ENCODE measurements around the gene EML4.
A peak's percentile ranks its signal among the peaks of the same experiment; 100 is the strongest.
"Not testable (repeated sequence)": the region's sequence is repeated elsewhere in the genome, so short reads cannot be mapped to it uniquely, and the experiment has no call there.

Gene EML4

DNA sequence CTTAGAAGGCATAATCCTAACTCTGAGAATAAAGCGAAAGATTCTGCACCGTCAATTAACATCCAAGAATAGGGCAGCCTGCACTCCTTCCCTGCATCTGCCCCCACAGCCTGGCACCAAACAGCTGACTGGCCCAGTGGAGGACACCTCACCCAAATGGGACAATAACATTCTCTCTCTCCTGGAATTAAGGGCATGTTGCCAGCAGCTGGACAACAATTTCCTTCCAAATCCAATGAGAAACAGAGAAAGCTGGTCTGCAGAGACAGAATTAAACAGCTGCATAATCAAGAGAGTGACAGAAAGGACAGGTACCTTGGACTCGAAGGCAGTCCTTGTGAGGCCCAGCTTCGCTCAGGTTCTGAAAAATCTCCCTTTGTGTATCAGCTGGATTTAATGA lies 176.8 kb downstream of the EML4 start:
- DNase-seq (ENCODE audit: low read depth in 2 of 3, low spot score in 1 of 3), result no peak

DNA sequence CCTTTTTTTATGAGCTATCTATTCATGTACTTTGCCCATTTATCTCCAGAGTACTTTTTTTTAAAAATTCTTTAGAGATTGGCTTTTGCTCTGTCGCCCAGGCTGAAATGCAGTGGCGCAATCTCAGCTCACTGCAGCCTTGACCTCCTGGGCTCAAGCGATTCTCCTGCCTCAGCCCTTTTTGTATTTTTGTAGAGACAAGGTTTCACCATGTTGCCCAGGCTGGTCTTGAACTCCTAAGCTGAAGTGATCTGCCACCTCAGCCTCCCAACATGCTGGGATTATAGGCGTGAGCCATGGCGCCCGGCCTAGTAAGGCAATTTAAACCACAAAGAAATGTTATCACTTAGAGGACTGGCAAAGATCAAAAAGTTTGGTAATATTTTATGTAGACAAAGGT lies 177.7 kb downstream of the EML4 start:
- DNase-seq (ENCODE audit: low read depth in 2 of 3, low spot score in 1 of 3), result not testable (repeated sequence)

DNA sequence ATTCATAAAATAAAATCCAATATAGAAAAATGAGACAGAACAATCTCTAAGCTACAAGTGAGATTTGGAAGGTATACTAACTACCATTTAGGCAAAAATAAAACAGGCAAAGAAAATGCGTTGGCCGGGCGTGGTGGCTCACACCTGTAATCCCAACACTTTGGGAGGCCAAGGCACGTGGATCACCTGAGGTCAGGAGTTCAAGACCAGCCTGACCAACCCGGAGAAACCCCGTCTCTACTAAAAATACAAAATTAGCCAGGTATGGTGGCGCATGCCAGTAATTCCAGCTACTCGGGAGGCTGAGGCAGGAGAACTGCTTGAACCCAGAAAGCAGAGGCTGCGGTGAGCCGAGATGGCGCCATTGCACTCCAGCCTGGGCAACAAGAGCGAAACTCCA lies 178.4 kb downstream of the EML4 start:
- not testable (repeated sequence) for DNase-seq (ENCODE audit: low read depth in 2 of 3, low spot score in 1 of 3)

DNA sequence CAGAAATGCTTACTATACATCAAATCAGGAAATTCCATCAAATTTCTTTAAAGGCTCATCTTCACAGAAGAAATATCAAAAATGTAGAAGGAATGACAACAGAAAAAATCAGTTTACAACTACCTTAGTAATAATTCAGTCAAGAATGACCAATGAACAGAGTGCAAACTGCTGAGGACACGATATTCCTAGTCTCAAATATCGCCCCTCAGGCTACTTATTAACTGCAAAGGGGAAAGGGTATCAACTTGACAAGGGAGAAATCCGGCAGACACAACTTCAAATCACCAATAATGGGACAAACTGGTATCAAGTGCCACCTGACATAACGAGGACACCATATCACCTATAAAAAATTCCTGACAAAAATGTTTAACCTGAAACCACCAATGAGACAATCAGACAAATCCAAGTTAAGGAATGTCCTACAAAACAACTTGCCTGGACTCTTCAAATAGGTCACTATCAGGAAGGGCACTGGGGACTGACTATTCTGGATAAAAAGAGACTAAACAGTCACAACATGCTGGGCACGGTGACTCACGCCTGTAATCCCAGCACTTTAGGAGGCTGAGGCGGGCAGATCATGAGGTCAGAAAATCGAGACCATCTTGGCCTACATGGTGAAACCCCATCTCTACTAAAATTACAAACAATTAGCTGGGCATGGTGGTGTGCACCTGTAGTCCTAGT lies 179.1 kb downstream of the EML4 start:
- DNase-seq (ENCODE audit: low read depth in 2 of 3, low spot score in 1 of 3), result no peak

DNA sequence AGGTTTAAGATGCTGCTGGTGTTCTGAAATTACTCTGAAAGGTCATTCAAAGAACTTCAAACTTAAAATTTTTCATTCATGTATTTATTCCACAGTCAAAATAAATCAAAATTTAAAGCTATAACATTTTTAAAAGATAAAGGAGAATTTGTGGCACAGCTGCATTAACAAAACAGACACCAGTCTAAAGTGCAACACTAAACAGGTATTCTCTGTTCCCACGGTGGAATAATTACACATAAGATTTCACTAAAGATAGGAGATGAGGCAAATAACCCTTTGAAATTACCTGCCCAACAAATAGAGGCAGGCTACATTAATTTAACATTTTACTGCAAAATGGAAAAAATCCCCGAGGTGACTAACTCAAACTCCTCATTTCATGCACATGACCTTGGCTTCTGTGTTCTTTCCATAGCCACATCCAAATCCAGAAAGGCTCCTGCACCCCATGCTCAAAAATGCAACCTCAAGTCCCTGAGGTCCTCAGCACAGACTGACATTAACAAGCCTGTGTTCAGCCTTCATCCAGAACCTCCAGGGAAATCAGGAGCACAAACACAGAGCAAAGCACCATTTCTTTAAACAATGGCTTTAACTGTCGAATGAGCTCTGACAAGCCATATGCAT lies 181.4 kb downstream of the EML4 start:
- DNase-seq (ENCODE audit: low read depth in 2 of 3, low spot score in 1 of 3), result no peak

DNA sequence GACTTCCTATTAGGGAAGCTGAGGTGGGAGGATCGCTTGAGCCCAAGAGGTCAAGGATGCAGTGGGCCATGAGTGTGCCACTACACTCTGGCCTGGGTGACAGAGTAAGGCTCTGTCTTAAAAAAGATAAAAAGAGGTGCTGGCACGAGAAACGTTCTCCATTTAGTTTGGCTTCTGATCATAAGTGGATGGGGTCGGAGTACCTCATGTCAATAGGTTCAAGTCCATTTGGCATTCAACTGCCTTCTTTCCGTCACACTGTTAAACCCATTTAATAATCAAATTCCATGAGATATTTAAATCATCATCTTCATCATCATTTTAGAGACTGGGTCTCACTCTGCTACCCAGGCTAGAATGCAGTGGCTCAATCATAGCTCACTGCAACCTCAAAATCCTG lies 182.7 kb downstream of the EML4 start:
- DNase-seq (ENCODE audit: low read depth in 2 of 3, low spot score in 1 of 3), result no peak

DNA sequence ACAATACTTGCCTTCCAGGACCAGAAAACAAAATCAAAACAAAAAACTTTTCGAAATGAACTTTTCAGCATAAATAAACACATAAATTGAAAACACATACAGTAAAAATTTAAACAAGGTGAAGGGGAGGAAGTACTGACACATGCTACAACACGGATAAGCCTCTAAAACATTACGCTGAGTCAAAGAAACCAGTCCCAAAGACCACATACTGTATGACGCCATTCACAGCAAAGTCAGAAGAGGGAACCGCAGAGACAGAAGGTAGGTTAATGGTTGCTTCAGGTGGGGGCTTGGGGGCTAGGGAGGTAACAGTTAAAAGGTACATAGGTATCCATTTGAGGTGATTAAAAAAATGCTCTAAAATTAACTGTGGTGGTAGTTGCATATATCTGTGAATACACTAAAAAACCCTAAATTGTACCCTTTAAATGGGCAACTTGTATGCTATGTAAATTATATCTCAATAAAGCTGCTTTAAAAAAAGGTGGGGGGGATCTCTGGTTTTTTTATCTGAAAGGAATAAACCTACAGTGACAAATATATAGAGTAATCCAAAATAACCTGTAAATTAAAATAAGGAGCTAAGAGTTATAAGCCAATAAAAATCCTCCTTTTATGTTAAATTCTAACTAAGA lies 184.8 kb downstream of the EML4 start:
- no peak for DNase-seq (ENCODE audit: low read depth in 2 of 3, low spot score in 1 of 3)

DNA sequence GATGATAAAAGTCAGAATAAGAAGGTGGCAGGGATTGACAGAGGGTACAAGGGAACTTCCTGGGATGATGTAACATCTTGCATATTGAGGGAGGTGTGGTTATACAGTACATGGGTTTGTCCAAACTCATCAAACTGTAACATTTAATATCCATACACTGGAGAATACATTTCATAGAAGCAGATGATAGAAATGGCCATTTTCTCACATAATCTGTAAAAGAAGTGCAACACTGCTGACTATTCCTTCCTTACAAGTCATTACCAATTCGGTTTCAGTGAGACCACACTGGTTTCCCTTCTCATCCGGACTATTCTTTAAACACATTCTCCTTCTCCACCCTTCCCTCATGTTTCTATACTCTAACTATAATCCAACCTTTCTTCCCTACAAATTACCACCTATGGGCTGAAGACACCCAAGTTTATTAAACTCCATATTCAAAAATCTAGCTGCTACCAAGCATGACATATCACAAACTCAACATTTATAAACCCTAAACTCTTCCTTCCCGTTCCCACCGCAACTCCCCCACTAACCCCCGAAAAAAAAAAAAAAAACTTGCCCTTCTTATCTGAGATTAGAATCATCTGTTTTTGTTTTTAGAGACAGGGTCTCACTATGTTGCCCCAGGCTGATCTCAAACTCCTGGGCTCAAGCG lies 190.3 kb downstream of the EML4 start:
- no peak for DNase-seq (ENCODE audit: low read depth in 2 of 3, low spot score in 1 of 3)

DNA sequence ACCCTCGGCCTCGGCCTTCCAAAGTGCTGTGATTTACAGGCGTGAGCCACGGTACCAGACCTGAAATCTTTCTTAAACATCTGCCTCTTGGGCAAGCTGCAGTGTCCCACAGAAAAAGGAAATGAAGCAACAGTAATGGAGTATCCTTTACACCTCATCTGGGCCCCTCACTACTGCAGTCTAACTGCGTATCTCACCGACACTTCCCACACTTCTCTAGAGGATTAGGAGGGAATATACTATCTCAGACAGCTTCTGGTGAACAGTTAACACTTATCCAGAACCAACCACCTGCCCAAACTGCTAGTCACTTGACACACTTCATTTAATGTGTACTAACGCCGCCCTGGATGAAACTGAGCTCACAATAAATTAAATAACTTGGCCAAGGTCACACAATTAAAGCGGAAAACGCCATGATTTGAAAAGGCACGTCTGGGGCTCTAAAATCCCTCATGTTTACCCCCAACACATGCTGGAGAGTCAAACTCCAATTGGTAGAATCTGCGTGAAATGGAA lies 190.9 kb downstream of the EML4 start:
- DNase-seq (ENCODE audit: low read depth in 2 of 3, low spot score in 1 of 3), result no peak

DNA sequence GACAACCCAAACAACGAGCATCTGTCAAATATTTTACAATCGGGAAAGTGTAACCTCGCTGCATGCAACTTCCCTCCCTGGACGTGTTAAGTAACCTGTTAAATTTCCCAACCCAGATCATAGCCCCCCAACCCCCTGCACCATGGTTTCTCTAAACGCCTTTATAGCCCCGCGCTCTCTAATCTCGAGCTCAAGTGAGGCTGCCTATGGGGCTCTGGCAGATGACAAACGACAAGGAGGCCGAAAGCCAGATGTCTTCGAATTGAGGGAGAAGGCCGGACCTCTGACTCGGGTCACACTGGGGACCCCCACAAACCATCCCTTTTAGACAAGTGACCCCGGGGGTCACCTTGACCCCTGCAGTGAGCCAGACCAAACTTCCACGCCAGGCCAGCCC lies 191.3 kb downstream of the EML4 start:
- DNase-seq (ENCODE audit: low read depth in 2 of 3, low spot score in 1 of 3), result no peak

DNA sequence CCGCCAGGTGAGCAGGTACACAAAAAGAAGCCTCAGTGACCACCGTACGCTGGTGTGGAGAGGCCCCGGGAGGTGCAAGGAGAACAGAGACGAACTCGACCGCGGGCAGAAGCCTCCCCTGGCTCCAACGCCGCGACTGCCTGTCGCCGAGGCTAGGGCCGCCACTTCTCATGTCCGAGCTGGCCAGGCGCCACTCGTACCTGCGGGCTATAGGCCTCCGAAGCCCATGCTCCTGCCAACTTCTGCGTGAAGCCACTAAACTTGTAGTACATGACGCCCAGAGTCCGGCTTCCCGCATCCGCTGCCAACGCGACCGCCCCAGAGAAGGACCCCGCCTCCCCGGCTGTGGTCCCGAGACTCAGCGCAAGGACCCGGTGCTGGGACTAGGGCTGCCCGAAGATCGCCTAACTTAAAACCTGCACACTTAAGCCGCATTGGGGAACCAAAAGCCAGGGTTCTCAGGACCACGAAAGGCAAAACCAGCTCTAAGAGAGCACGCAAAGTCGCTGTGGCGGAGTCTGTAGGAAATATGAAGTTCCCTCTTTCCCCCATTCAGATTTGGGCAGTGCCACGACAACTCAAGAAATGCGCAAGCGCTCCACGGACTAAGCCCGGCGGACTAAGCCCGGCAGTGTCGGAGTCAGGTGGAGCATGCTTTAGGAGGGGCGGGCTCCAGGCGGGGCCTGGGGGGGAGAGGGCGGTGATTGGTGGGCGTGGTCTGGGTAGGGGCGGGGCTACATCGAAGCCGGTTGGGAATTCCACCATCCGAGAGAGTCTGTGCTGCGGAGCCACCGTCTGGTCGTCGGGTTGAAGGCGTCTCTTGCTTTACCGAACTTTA lies 192.0 kb downstream of the EML4 start, which contains the start of gene COX7A2L:
Gene COX7A2L (minus strand): TSS at position 328 of the 838 bp plus-strand sequence. CDS start 56 bp downstream, at position 272.
- DNase-seq (ENCODE audit: low read depth in 2 of 3, low spot score in 1 of 3), result peak; percentile 94 to 97 (median 96)

DNA sequence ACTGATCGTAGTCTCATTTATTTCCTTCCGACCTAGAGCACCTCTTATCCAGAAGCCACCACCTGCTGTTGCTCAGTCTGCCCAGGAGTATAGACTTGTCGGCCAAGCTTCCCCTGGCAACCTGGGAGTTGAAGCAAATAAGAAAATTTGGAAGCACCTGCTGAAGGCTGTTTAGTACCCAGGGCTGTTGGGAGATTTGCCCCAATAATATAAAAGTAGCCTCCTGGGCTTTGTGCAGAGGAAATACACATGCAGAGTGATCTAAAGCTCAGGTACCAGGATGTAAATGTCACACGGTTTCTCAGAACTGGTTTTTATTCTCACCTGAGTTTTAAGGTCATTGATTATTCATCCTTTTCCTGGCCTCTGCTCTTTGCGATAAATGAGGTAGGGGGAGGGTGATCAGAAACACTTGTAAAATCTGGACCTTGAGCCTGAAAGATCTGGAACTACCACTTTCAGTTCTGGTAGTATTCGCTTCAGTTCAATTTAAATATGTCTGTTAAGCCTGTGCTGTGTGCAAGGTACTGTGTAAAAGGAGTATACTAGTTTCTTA lies 192.7 kb downstream of the EML4 start:
- DNase-seq (ENCODE audit: low read depth in 2 of 3, low spot score in 1 of 3), result no peak

DNA sequence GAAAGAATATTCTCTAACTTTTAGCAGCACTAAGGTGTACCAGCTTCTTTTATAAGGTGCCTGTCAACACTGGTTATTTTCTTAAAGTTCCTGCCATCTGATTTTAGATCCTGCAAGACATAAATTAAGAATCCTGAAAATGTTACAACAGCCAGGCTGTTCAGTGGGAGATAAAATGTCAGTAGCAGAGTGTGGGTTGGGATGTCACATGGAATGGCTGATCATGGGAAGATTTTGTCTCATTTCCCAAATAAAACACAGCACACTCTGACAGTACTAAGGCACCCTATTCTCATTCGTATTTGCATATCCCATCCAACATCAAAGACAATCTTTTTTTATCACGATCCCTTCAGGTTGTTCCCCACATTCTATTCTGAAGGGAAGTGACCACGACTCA lies 194.3 kb downstream of the EML4 start:
- DNase-seq (ENCODE audit: low read depth in 2 of 3, low spot score in 1 of 3), result no peak

DNA sequence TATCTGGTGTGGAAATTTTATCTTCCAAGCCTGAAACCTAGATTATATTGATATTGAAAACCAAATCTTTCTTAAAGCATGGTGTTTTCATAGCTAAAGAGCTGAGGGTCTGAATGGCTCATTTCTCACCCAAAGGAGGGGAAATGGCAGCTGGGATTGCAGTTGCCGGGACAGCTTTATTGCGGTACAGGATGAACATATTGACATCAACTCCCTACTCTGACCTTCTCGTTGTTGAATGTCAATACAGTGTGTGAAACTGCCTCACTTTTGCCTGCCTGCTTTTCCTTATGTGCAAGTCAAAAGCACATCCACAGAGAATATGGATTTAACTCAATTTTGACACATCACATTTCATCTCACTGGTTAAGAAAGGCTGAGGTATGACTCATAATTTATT lies 195.5 kb downstream of the EML4 start:
- DNase-seq (ENCODE audit: low read depth in 2 of 3, low spot score in 1 of 3), result no peak

DNA sequence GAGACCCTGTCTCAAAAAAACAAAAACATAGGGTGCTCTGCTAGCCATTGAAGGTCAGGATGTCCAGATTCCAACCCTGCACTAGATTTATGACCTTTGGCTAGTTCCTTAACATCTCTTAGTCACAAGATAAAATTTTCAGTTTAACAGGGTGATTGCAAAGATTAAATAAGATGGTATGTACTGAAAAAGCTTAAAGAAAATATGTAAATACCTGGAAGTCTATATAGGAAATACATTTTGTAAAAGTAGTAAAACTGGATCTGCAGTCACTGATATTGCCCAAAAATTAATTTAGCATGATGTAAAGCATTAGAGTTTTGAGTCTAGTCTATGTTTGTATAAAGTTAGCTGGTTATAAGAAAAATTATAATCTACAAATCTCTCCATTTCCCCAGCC lies 197.3 kb downstream of the EML4 start:
- no peak for DNase-seq (ENCODE audit: low read depth in 2 of 3, low spot score in 1 of 3)

DNA sequence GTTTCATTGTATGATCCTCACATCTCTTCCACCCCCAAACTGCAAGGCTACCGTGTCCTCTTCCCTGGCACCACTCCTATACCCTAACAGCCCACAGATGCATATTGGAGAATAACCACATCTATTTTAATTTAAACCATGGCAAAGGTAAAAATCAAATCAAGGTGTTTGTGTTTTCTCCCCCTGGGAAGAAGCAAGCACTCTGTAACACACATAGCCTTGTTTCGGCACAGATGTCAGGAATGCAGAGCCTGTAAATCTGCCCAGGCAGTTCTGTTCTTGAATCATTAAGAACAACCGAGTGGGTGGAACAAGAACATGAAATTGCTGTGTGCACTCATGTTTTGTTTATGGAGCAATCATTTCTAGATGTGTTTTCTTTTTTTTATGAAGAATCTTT lies 198.7 kb downstream of the EML4 start:
- no peak for DNase-seq (ENCODE audit: low read depth in 2 of 3, low spot score in 1 of 3)

DNA sequence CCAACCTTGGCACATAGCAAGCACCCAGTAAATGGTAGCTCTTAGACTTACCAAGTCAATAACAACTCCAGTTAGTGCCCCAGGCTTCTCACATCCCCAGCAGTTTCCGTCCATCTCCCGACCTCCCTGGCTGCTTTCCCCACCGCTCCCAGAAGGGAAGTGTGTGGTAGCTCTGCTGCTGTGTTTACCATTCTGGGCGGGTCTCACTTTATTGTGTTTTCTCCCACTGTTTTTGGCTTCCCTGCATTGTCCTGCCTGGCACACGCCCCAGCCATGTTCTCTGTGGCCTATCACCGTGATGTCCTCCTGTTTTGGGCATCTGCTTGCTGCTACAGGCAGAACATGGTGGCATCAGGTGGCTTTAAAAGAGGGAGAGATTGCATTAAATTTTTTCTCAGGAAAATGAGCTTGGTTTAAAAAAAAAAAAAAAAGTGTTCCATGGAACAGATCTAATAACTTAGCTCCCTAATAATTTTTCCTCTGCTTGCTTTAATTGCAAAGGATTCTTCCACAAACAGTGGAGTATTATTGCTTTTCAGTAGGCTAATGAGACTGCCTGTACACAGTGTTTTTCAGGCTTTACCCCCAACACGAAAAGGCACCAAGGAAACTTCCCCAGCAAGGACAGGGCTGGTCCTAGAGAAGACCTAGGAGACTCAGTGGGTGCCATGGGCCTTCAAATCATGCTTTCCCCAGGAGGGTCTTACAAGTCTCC lies 199.8 kb downstream of the EML4 start:
- DNase-seq (ENCODE audit: low read depth in 2 of 3, low spot score in 1 of 3), result no peak

DNA sequence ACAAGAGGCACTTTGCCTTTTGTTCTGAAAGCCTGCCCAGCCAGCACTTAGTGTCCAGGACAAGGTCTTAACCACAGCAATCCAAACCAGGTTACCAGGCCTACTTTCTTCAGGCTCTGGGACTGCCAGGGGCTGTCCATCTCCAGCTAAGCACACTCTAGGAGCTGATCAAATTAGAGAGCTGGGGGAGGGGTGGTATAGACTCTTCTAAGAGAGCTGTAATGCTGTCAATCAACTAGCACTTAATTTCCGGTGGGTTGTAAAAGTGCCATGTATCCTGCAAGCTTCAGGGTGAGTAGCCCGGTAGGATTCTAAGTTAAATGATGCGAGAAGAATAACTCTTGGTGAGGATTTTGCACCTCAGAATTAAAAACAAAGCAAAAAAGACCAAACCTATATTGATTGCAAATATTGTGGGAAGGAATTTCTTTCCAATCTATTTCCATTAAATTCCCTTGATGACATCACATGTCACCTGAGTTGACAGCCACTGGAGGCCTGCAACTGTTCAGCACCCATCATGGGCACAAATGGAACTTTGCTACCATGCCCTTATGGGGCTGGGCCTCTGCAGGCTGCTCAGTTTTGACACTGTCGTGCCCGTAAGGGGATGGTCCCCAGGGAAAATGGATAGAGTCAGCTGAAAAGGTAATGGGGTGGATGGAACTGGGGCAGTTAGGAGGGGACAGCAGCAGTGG lies 200.5 kb downstream of the EML4 start:
- DNase-seq (ENCODE audit: low read depth in 2 of 3, low spot score in 1 of 3), result no peak

Data from stimulated activated CD4-positive, alpha-beta T cell treated with anti-CD3 and anti-CD28 coated beads, Interleukin-12 subunit alpha, Interleukin-12 subunit beta, amount 100 ng/mL, for 48 hours (primary cell).